Memory B cell (primary cell): ENCODE results near the gene KIF2A.

Experiments
- ATAC-seq: fragments of 150-1000 bp; cut with Tn5 transposase; 2 replicates; pipeline ENCODE4 v1.10.0; 2021; ENCODE audit warnings: low read depth, mild to moderate bottlenecking, moderate library complexity
- DNase-seq, 2 donors: peaks; one replicate each; pipeline ENCODE4 v3.0.0; 2022; ENCODE audit warnings: low spot score in 2 of 2
- H3K27ac Mint-ChIP-seq: one replicate; pipeline ENCODE4 v1.8.0; 2022; ENCODE audit warnings: mild to moderate bottlenecking, moderate library complexity, mixed read lengths
- H3K27me3 Mint-ChIP-seq: one replicate; pipeline ENCODE4 v1.8.0; 2022; ENCODE audit warnings: mixed read lengths
- H3K36me3 Mint-ChIP-seq: one replicate; pipeline ENCODE4 v1.8.0; 2022; ENCODE audit warnings: mild to moderate bottlenecking, mixed read lengths
- H3K4me1 Mint-ChIP-seq: one replicate; pipeline ENCODE4 v1.8.0; 2022; ENCODE audit warnings: mixed read lengths
- H3K4me3 Mint-ChIP-seq: one replicate; pipeline ENCODE4 v1.8.0; 2022; ENCODE audit warnings: mild to moderate bottlenecking, moderate library complexity, mixed read lengths
- H3K9me3 Mint-ChIP-seq: one replicate; pipeline ENCODE4 v1.8.0; 2022; ENCODE audit warnings: mixed read lengths

The KIF2A gene

DNA sequence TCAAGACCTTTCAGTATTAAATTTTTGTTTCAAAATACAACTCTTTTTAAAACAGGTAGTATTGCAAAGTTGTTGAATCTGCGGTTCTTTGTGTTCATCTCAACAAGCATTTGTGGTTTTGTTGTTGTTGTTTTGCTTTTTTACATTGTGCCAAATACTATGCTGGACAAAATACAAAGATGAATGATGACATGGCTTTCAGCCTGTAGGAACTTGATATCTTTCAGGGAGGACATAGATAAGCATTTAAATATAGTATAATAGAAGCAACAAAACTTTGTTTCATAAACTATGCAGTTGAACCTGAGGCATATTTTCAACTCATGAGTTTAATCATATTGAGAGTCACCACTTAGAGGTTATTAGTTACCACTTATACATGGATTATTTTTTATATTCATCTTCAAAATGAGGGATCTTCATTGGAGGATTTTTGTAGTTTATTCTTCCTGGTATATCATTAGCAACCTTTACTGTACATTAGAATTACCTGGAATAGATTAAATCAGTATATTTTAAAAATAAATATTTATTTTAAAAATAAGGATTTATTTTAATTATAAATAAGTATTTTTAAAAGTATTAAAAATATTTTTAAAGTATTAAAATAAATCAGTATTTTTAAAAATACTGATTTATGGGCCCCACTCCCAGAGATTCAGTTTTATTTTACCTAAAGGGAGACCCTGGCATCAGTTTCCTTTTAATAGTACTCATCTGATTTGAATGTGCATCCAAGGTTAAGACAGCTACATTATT is 42.9 kb downstream of the KIF2A start:
- no peak for ATAC-seq
- Mint-ChIP-seq H3K4me1 (no peaks in the 10 kb centered on the region), H3K27ac (peak overlapping the region; percentile 87), H3K9me3 (no peaks in the 10 kb centered on the region), H3K36me3 (peaks cover 7% of the 10 kb centered on the region), H3K27me3 (no peaks in the 10 kb centered on the region), H3K4me3 (no peak overlapping the region)
- DNase-seq: no peak

- H3K36me3 Mint-ChIP-seq: peaks cover 6% of the 10 kb centered on the region
- no peaks in the 10 kb centered on the region for H3K27me3 Mint-ChIP-seq
- DNase-seq: peak in 1 of 2 donors; percentile 42
- H3K9me3 Mint-ChIP-seq: no peaks in the 10 kb centered on the region
- ATAC-seq: peak; percentile 72
- H3K27ac Mint-ChIP-seq: no peak overlapping the region
- no peak overlapping the region for H3K4me3 Mint-ChIP-seq
- H3K4me1 Mint-ChIP-seq: no peaks in the 10 kb centered on the region
These were observed 48.2 kb downstream of the KIF2A start for GRCh38 chr5:62354028-62354874.

GRCh38 chr5:62362701-62363100 is 56.7 kb downstream of the KIF2A start:
- Mint-ChIP-seq H3K27me3 (no peaks in the 10 kb centered on the region), H3K36me3 (peaks cover 16% of the 10 kb centered on the region), H3K4me1 (no peaks in the 10 kb centered on the region), H3K4me3 (no peak overlapping the region), H3K27ac (no peak overlapping the region), H3K9me3 (peaks cover 3% of the 10 kb centered on the region)
- DNase-seq (no peak), ATAC-seq (no peak)

GRCh38 chr5:62369039-62369438 is 63.0 kb downstream of the KIF2A start:
- peak overlapping the region; percentile 67 for H3K27ac Mint-ChIP-seq
- H3K9me3 Mint-ChIP-seq: peaks cover 3% of the 10 kb centered on the region
- DNase-seq (no peak), ATAC-seq (no peak)
- H3K36me3 Mint-ChIP-seq: peaks cover 22% of the 10 kb centered on the region
- no peaks in the 10 kb centered on the region for H3K4me1 Mint-ChIP-seq
- no peak overlapping the region for H3K4me3 Mint-ChIP-seq
- no peaks in the 10 kb centered on the region for H3K27me3 Mint-ChIP-seq

DNA sequence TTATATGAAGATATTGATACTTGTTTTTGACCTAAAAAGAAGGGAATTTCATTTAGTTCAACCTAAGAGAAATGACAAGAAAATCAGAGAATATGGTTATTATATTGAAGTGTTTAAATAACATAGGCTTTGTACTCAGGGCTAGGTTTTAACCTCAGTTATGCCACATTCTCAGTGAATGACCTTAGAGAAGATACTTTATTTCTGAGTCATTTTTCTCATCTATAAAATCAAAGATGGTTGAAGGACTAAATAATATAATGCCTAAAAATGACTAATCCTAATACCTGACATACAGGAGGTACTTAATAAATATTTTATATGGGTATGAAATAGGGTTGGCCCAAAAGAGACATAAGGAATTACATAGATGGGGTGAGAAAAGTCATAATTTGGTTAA is 65.4 kb downstream of the KIF2A start:
- Mint-ChIP-seq H3K27ac (no peak overlapping the region), H3K36me3 (peaks cover 17% of the 10 kb centered on the region), H3K9me3 (no peaks in the 10 kb centered on the region), H3K4me3 (no peak overlapping the region), H3K27me3 (no peaks in the 10 kb centered on the region), H3K4me1 (no peaks in the 10 kb centered on the region)
- ATAC-seq (no peak), DNase-seq (no peak)

DNA sequence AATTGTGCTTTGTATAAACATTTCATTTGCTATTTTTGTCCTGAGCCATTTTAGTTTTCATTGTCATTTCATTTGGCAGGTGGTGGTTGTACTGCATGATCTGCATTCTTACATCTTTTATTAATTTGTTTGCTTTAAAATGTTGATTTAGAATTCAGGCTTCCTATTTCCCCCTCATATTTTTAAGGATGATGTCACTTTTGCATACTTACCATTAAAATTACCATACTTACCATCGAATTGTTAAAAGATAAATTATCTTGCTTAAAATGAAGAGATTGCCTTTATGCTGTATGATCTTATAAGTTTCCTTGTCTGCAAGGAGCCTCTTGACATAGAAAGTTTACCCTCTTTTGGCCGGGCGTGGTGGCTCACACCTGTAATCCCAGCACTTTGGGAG is 66.6 kb downstream of the KIF2A start:
- H3K4me3 Mint-ChIP-seq: no peak overlapping the region
- H3K27ac Mint-ChIP-seq: no peak overlapping the region
- no peaks in the 10 kb centered on the region for H3K4me1 Mint-ChIP-seq
- no peak for ATAC-seq
- DNase-seq: no peak
- H3K9me3 Mint-ChIP-seq: no peaks in the 10 kb centered on the region
- H3K36me3 Mint-ChIP-seq: peaks cover 15% of the 10 kb centered on the region
- H3K27me3 Mint-ChIP-seq: no peaks in the 10 kb centered on the region

DNA sequence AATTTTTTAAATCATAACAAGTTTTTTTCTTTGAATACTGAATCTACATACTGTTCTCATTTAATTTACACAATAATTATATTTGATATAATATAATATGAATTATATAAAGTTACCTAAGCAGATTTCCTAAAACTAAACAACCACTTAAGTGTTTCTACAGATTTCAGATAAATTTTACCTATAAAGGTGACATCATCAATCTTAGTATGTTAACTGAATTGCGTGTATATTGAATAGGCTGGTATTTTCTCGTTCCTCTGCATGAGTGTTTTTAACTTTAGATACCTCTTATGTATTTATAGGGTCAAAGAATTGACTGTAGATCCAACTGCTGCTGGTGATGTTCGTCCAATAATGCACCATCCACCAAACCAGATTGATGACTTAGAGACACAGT is 67.4 kb downstream of the KIF2A start:
- Mint-ChIP-seq H3K9me3 (no peaks in the 10 kb centered on the region), H3K4me3 (no peak overlapping the region), H3K27ac (peak overlapping the region; percentile 35), H3K27me3 (no peaks in the 10 kb centered on the region), H3K36me3 (peaks cover 17% of the 10 kb centered on the region), H3K4me1 (no peaks in the 10 kb centered on the region)
- DNase-seq (no peak), ATAC-seq (no peak)

GRCh38 chr5:62374090-62374489 is 68.1 kb downstream of the KIF2A start:
- no peaks in the 10 kb centered on the region for H3K27me3 Mint-ChIP-seq
- DNase-seq (no peak), ATAC-seq (no peak)
- H3K9me3 Mint-ChIP-seq: no peaks in the 10 kb centered on the region
- H3K4me3 Mint-ChIP-seq: no peak overlapping the region
- H3K4me1 Mint-ChIP-seq: no peaks in the 10 kb centered on the region
- peaks cover 16% of the 10 kb centered on the region for H3K36me3 Mint-ChIP-seq
- H3K27ac Mint-ChIP-seq: peak overlapping the region; percentile 35

DNA sequence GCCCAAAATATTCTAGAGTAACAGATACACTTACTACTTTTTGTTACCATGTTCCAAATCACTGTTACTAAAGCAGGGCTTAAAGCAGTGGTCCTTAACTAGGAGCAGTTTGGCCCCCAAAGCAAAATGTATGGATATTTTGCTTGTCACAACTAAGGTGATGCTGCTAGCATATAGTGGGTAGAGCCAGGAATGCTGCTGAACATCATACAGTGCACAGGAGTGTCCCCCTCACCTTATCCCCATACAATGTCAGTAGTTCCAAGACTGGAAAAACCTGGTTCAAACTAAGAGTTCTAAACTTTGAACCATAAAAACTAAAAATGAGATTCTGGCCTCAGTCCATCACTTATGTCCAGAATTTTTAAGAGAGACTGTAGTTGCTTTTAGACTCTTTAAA is 69.6 kb downstream of the KIF2A start:
- H3K27ac Mint-ChIP-seq: no peak overlapping the region
- peaks cover 17% of the 10 kb centered on the region for H3K36me3 Mint-ChIP-seq
- no peak overlapping the region for H3K4me3 Mint-ChIP-seq
- no peaks in the 10 kb centered on the region for H3K9me3 Mint-ChIP-seq
- DNase-seq (no peak), ATAC-seq (no peak)
- no peaks in the 10 kb centered on the region for H3K27me3 Mint-ChIP-seq
- no peaks in the 10 kb centered on the region for H3K4me1 Mint-ChIP-seq

- ATAC-seq (no peak), DNase-seq (no peak)
- Mint-ChIP-seq H3K27ac (no peak overlapping the region), H3K36me3 (peaks cover 19% of the 10 kb centered on the region), H3K9me3 (no peaks in the 10 kb centered on the region), H3K27me3 (no peaks in the 10 kb centered on the region), H3K4me3 (no peak overlapping the region), H3K4me1 (no peaks in the 10 kb centered on the region)
These were observed 70.1 kb downstream of the KIF2A start for GRCh38 chr5:62376064-62376463.

- H3K36me3 Mint-ChIP-seq: peaks cover 19% of the 10 kb centered on the region
- H3K4me1 Mint-ChIP-seq: no peaks in the 10 kb centered on the region
- H3K27ac Mint-ChIP-seq: peak overlapping the region; percentile 32
- ATAC-seq: no peak
- no peaks in the 10 kb centered on the region for H3K27me3 Mint-ChIP-seq
- DNase-seq: no peak
- H3K9me3 Mint-ChIP-seq: no peaks in the 10 kb centered on the region
- H3K4me3 Mint-ChIP-seq: no peak overlapping the region
These were observed 79.1 kb downstream of the KIF2A start for GRCh38 chr5:62385131-62385530.

- H3K27ac Mint-ChIP-seq: no peak overlapping the region
- DNase-seq: no peak
- H3K9me3 Mint-ChIP-seq: no peaks in the 10 kb centered on the region
- no peaks in the 10 kb centered on the region for H3K4me1 Mint-ChIP-seq
- H3K4me3 Mint-ChIP-seq: no peak overlapping the region
- no peaks in the 10 kb centered on the region for H3K27me3 Mint-ChIP-seq
- no peak for ATAC-seq
- H3K36me3 Mint-ChIP-seq: peaks cover 17% of the 10 kb centered on the region
These were observed 79.9 kb downstream of the KIF2A start for GRCh38 chr5:62385816-62386400.

- Mint-ChIP-seq H3K27ac (peak overlapping the region; percentile 68), H3K9me3 (no peaks in the 10 kb centered on the region), H3K4me1 (no peaks in the 10 kb centered on the region), H3K4me3 (no peak overlapping the region), H3K36me3 (peaks cover 13% of the 10 kb centered on the region), H3K27me3 (no peaks in the 10 kb centered on the region)
- ATAC-seq (no peak), DNase-seq (no peak)
These were observed 80.8 kb downstream of the KIF2A start for GRCh38 chr5:62386824-62387223.

DNA sequence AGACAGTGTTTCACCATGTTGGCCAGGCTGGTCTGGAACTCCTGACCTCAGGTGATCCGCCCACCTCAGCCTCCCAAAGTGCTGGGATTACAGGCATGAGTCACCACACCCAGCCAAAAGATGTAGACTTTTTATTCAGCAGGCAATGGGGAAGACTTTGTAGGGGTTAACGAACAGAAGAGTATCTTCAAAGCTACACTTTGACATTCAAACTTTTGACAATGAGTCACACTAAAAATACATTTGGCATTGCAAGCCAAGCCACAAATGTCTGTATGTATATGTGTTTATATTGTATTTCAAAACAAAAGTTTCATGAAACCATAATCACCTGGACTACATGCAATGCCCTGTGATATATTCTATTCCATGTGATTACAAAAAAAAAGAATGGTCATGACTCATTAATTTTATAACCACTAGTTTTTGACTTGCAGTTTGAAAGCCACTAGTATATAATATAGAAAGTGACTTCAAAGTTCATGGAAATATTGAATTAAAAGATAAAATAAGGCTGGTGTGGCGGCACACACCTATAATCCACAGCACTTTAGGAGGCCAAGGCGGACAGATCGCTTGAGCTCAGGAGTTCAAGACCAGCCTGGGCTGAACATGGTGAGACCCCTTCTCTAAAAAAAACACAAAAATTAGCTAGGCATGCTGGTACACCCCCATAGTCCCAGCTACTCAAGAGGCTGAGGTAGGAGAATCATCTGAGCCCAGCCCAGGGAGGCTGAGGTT is 89.4 kb downstream of the KIF2A start:
- no peaks in the 10 kb centered on the region for H3K4me1 Mint-ChIP-seq
- H3K36me3 Mint-ChIP-seq: peaks cover 20% of the 10 kb centered on the region
- no peaks in the 10 kb centered on the region for H3K9me3 Mint-ChIP-seq
- no peak for DNase-seq
- ATAC-seq: no peak
- no peak overlapping the region for H3K4me3 Mint-ChIP-seq
- H3K27ac Mint-ChIP-seq: no peak overlapping the region
- no peaks in the 10 kb centered on the region for H3K27me3 Mint-ChIP-seq
